ENCODE results near the gene MICU1. TPM values are rescaled to one million over a fixed set of nuclear protein-coding genes. Genes with fewer than 3 reads are reported as not detected.
"Not testable (repeated sequence)": the region's sequence is repeated elsewhere in the genome, so short reads cannot be mapped to it uniquely, and the experiment has no call there.

Gene MICU1
- total RNA-seq, 1 experiment from 2014 or later: 39.4 TPM

DNA sequence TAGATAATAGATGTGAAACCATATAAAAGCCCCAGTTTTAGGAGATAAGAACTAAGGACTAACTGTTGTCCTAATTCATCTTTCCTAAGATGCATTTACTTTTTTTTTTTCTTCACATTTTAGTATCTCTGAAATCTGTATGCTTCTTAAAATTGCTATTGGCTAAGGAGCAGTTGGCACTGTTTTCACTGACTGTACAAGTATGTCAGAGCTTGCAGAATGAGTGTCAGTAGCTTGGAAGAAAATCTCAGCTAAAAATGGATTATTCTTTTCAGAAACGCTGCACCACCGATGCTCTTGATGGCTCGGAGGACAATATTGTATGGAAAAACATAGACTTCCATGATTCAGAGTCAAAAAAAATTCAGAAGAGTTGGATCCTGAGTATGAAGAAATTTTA lies 180.0 kb downstream of the MICU1 start:
- intact Hi-C loops (cut with micrococcal nuclease): no loop called here
- ChIA-PET CTCF (no interaction called here), RAD21 (ENCODE audit: low non-redundant PET in 1 of 2, low total read pairs in 2 of 2, uncharacterized antibody in 2 of 2, unreplicated experiment in 2 of 2) (interaction anchor here in 1 of 2 experiments (0.7 kb wide), 1 partner anchor 13 kb away, joined by 3 read pairs; no protein-coding TSS in a partner anchor), POLR2A (no interaction called here)
- Histone ChIP-seq H3K27ac (ENCODE audit: low read depth, low read length) (no peak overlapping the region), H3K36me3 (ENCODE audit: control insufficient read depth in 1 of 2, insufficient read depth in 2 of 2, low read length in 2 of 2) (no peaks in the 10 kb centered on the region), H2AFZ (ENCODE audit: low read depth, low read length, poor library complexity, severe bottlenecking) (no peak overlapping the region), H3K4me1 (ENCODE audit: control insufficient read depth in 1 of 2, insufficient read depth in 2 of 2, low read length in 2 of 2) (no peaks in the 10 kb centered on the region), H3K4me3 (replicated peaks in 1 of 2; ENCODE audit: low read depth in 1 of 2, low read length in 2 of 2) (no peak overlapping the region), H3K27me3 (ENCODE audit: insufficient read depth, low read length) (no peaks in the 10 kb centered on the region), H3K9me2 (ENCODE audit: insufficient read depth) (no peaks in the 10 kb centered on the region), H4K20me1 (ENCODE audit: insufficient read depth) (no peaks in the 10 kb centered on the region), H3K9ac (ENCODE audit: low read length) (no peak overlapping the region), H3K79me2 (ENCODE audit: insufficient read depth, low read length) (no peaks in the 10 kb centered on the region), H3K9me3 (ENCODE audit: control insufficient read depth in 1 of 2, insufficient read depth in 1 of 2, low read depth in 1 of 2, low read length in 2 of 2) (no peaks in the 10 kb centered on the region), H3K4me2 (ENCODE audit: low read length) (no peak overlapping the region)
- TF ChIP-seq CBX3 (IDR thresholded peaks at IDR 0.05; ENCODE audit: low read depth) (no peak), ELF1 (IDR thresholded peaks at IDR 0.05; ENCODE audit: borderline replicate concordance, low read depth) (no peak), FOSL1 (IDR thresholded peaks at IDR 0.05; ENCODE audit: low read depth) (no peak), EZH2 (IDR thresholded peaks at IDR 0.05) (no peak), POLR2A (IDR thresholded peaks at IDR 0.05; ENCODE audit: borderline replicate concordance, extremely low read depth, insufficient read depth, insufficient read length) (no peak), RAD21 (IDR thresholded peaks at IDR 0.05; ENCODE audit: low read depth) (no peak), JUND (IDR thresholded peaks at IDR 0.05) (no peak), TCF7L2 (IDR thresholded peaks at IDR 0.05; ENCODE audit: borderline replicate concordance, extremely low read depth, insufficient read depth, insufficient read length) (no peak), CEBPB (IDR thresholded peaks at IDR 0.05; ENCODE audit: low read depth) (no peak), YY1 (IDR thresholded peaks at IDR 0.05; ENCODE audit: extremely low read depth, insufficient replicate concordance, low read depth, low read length) (no peak), POLR2AphosphoS5 (IDR thresholded peaks at IDR 0.05; ENCODE audit: low read depth, low read length) (no peak), SP1 (IDR thresholded peaks at IDR 0.05; ENCODE audit: low read depth) (no peak)
- TF ChIP-seq, protein P1, sequence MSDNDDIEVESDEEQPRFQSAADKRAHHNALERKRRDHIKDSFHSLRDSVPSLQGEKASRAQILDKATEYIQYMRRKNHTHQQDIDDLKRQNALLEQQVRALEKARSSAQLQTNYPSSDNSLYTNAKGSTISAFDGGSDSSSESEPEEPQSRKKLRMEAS (IDR thresholded peaks at IDR 0.05): no peak
- no TSS peak for BruUV-seq (replicated peaks)
- ATAC-seq (no peak), DNase-seq (ENCODE audit: low read depth, low spot score) (no peak)

DNA sequence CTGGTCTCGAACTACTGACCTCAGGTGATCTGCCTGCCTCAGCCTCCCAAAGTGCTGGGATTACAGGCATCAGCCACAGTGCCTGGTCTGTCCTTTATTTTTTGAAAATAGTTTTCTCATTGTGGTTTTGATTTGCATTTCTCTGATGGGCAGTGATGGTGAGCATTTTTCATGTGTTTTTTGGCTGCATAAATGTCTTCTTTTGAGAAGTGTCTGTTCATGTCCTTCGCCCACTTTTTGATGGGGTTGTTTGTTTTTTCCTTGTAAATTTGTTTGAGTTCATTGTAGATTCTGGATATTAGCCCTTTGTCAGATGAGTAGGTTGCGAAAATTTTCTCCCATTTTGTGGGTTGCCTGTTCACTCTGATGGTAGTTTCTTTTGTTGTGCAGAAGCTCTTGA lies 182.9 kb downstream of the MICU1 start:
- H3K9ac ChIP-seq (ENCODE audit: low read length); H2AFZ ChIP-seq (ENCODE audit: low read depth, low read length, poor library complexity, severe bottlenecking); POLR2A ChIA-PET; CTCF ChIA-PET; H3K4me2 ChIP-seq (ENCODE audit: low read length); H3K4me3 ChIP-seq (replicated peaks in 1 of 2; ENCODE audit: low read depth in 1 of 2, low read length in 2 of 2); DNase-seq (ENCODE audit: low read depth, low spot score); H3K27me3 ChIP-seq (ENCODE audit: insufficient read depth, low read length); H3K9me3 ChIP-seq (ENCODE audit: control insufficient read depth in 1 of 2, insufficient read depth in 1 of 2, low read depth in 1 of 2, low read length in 2 of 2); H3K27ac ChIP-seq (ENCODE audit: low read depth, low read length); H3K36me3 ChIP-seq (ENCODE audit: control insufficient read depth in 1 of 2, insufficient read depth in 2 of 2, low read length in 2 of 2); H4K20me1 ChIP-seq (ENCODE audit: insufficient read depth); H3K4me1 ChIP-seq (ENCODE audit: control insufficient read depth in 1 of 2, insufficient read depth in 2 of 2, low read length in 2 of 2); H3K9me2 ChIP-seq (ENCODE audit: insufficient read depth); ATAC-seq; RAD21 ChIA-PET (ENCODE audit: low non-redundant PET in 1 of 2, low total read pairs in 2 of 2, uncharacterized antibody in 2 of 2, unreplicated experiment in 2 of 2); intact Hi-C loops (cut with micrococcal nuclease); H3K79me2 ChIP-seq (ENCODE audit: insufficient read depth, low read length); BruUV-seq (replicated peaks): not testable (repeated sequence)

Measured in HCT116 (cell line).